ENCODE data around the gene NTSR1. TPM values are rescaled to one million over a fixed set of nuclear protein-coding genes. Genes with fewer than 3 reads are reported as not detected.

The NTSR1 gene
- total RNA-seq, 1 experiment from 2014 or later = 0.98 TPM

- TF ChIP-seq, protein P1, sequence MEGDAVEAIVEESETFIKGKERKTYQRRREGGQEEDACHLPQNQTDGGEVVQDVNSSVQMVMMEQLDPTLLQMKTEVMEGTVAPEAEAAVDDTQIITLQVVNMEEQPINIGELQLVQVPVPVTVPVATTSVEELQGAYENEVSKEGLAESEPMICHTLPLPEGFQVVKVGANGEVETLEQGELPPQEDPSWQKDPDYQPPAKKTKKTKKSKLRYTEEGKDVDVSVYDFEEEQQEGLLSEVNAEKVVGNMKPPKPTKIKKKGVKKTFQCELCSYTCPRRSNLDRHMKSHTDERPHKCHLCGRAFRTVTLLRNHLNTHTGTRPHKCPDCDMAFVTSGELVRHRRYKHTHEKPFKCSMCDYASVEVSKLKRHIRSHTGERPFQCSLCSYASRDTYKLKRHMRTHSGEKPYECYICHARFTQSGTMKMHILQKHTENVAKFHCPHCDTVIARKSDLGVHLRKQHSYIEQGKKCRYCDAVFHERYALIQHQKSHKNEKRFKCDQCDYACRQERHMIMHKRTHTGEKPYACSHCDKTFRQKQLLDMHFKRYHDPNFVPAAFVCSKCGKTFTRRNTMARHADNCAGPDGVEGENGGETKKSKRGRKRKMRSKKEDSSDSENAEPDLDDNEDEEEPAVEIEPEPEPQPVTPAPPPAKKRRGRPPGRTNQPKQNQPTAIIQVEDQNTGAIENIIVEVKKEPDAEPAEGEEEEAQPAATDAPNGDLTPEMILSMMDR (conservative IDR thresholded peaks at IDR 0.05) = no peak
- no peak for TF ChIP-seq EZH2 (IDR thresholded peaks at IDR 0.05; ENCODE audit: low read depth)
- BruUV-seq (replicated peaks) = TSS peak; percentile 91
- Histone ChIP-seq H3K9me3 (ENCODE audit: insufficient read depth, low read depth) (no peaks in the 10 kb centered on the region), H3K36me3 (ENCODE audit: low read depth) (no peaks in the 10 kb centered on the region), H4K20me1 (ENCODE audit: insufficient read depth) (no peaks in the 10 kb centered on the region), H3K4me2 (peak overlapping the region; percentile 80), H2AFZ (peak overlapping the region; percentile 65; the same call in 1 of the 2 replicates), H3K79me2 (ENCODE audit: low read depth) (no peaks in the 10 kb centered on the region), H3K27ac (peak overlapping the region; percentile 86), H3K4me1 (replicated peaks; ENCODE audit: insufficient read depth) (peaks cover 36% of the 10 kb centered on the region), H3K27me3 (ENCODE audit: insufficient read depth, low read depth) (no peaks in the 10 kb centered on the region), H3K9me2 (ENCODE audit: insufficient read depth) (no peaks in the 10 kb centered on the region), H3F3A (ENCODE audit: insufficient read depth, low read depth) (peaks cover 26% of the 10 kb centered on the region), H3K4me3 (peak overlapping the region; percentile 46; the same call in 1 of the 2 replicates)
- ChIA-PET CTCF (interaction anchor here (0.7 to 1.1 kb wide), 3 partner anchors 11 to 40 kb away, joined by 3 read pairs; no protein-coding TSS in a partner anchor), POLR2A (ENCODE audit: unreplicated experiment) (interaction anchor here (0.6 kb wide), 1 partner anchor 29 kb away, joined by 3 read pairs; no protein-coding TSS in a partner anchor)
- peak in 1 of 2 experiments; percentile 61 for DNase-seq
- intact Hi-C loops (cut with micrococcal nuclease; ENCODE audit: unreplicated experiment) = loop anchor here (2.0 to 5.0 kb wide), 3 partner anchors 27 to 51 kb away; no protein-coding TSS in a partner anchor
Observed at GRCh38 chr20:62739581-62740285, 31.1 kb downstream of the NTSR1 start.

DNA sequence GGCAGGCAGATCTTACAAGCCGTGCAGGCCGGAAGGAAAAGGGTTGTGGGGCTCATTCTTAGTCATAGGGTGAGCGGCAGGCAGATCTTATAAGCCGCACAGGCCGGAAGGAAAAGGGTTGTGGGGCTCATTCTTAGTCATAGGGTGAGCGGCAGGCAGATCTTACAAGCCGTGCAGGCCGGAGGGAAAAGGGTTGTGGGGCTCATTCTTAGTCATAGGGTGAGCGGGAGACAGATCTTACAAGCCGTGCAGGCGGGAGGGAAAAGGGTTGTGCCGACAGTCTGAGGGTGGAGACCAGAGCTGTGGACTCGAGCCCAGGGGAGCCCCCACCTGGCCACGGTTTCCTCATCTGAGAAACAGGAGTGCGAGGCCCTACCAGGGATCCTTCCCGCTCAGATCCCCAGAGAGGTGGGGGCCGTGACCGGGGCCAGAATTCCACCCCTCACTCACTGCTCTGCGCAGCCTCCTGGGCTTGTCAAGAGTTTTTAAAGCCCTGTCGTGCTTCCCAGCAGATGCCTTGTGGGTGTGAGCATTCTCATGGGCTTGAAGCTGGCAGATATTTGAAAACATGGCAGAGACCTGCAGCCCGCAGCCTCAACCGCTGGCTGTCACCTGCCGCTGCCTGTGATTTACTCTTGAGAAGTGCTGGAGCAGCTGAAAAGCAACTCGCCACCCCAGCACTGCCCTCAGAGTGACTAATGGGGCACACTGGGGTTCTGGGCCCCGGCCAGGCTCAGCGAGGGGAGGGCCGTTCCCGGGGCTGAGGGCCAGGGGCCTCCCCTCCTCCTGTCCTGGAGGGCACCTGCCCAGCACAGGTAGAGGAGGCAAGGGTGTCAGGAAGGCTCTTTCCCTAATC is 31.9 kb downstream of the NTSR1 start:
- Histone ChIP-seq H3K36me3 (ENCODE audit: low read depth) (no peaks in the 10 kb centered on the region), H3K4me3 (peak overlapping the region; percentile 46; the same call in 1 of the 2 replicates), H3K27me3 (ENCODE audit: insufficient read depth, low read depth) (no peaks in the 10 kb centered on the region), H3K27ac (peak overlapping the region; percentile 86), H2AFZ (0 out of 2 replicates have a peak overlapping the region, but pooled peaks have one; percentile 53), H3K9me3 (ENCODE audit: insufficient read depth, low read depth) (no peaks in the 10 kb centered on the region), H4K20me1 (ENCODE audit: insufficient read depth) (no peaks in the 10 kb centered on the region), H3K4me1 (replicated peaks; ENCODE audit: insufficient read depth) (peaks cover 36% of the 10 kb centered on the region), H3K4me2 (peak overlapping the region; percentile 80), H3K79me2 (ENCODE audit: low read depth) (no peaks in the 10 kb centered on the region), H3F3A (ENCODE audit: insufficient read depth, low read depth) (peaks cover 26% of the 10 kb centered on the region), H3K9me2 (ENCODE audit: insufficient read depth) (no peaks in the 10 kb centered on the region)
- ChIA-PET POLR2A (ENCODE audit: unreplicated experiment) (interaction anchor here (0.6 kb wide), 2 partner anchors 28 to 112 kb away, joined by 3 read pairs; no protein-coding TSS in a partner anchor), CTCF (interaction anchor here (0.7 to 1.1 kb wide), 4 partner anchors 11 to 39 kb away, joined by 3 read pairs; no protein-coding TSS in a partner anchor)
- intact Hi-C loops (cut with micrococcal nuclease; ENCODE audit: unreplicated experiment) = loop anchor here (2.0 to 5.0 kb wide), 2 partner anchors 26 to 38 kb away; no protein-coding TSS in a partner anchor
- TF ChIP-seq EZH2 (IDR thresholded peaks at IDR 0.05; ENCODE audit: low read depth) = no peak
- TF ChIP-seq, protein P1 (conservative IDR thresholded peaks at IDR 0.05) = no peak; the same call in 1 of the 2 replicates
- TSS peak; percentile 96 for BruUV-seq (replicated peaks)
- peak; percentile 82 to 96 for DNase-seq

- H2AFZ ChIP-seq = no peak overlapping the region
- H3K27me3 ChIP-seq (ENCODE audit: insufficient read depth, low read depth) = no peaks in the 10 kb centered on the region
- BruUV-seq (replicated peaks) = no TSS peak
- no peaks in the 10 kb centered on the region for H3K9me2 ChIP-seq (ENCODE audit: insufficient read depth)
- DNase-seq = no peak
- no peaks in the 10 kb centered on the region for H3K9me3 ChIP-seq (ENCODE audit: insufficient read depth, low read depth)
- peak overlapping the region; percentile 39; the same call in 1 of the 2 replicates for H3K4me3 ChIP-seq
- no peaks in the 10 kb centered on the region for H3K36me3 ChIP-seq (ENCODE audit: low read depth)
- POLR2A ChIA-PET (ENCODE audit: unreplicated experiment) = no interaction called here
- no peaks in the 10 kb centered on the region for H4K20me1 ChIP-seq (ENCODE audit: insufficient read depth)
- no peak for TF ChIP-seq EZH2 (IDR thresholded peaks at IDR 0.05; ENCODE audit: low read depth)
- TF ChIP-seq, protein P1 (conservative IDR thresholded peaks at IDR 0.05) = no peak
- H3K4me2 ChIP-seq = peak overlapping the region; percentile 80
- no peaks in the 10 kb centered on the region for H3K79me2 ChIP-seq (ENCODE audit: low read depth)
- H3K27ac ChIP-seq = peak overlapping the region; percentile 86
- H3K4me1 ChIP-seq (replicated peaks; ENCODE audit: insufficient read depth) = peaks cover 36% of the 10 kb centered on the region
- intact Hi-C loops (cut with micrococcal nuclease; ENCODE audit: unreplicated experiment) = loop anchor here (2.0 to 5.0 kb wide), 2 partner anchors 26 to 39 kb away; no protein-coding TSS in a partner anchor
- CTCF ChIA-PET = interaction anchor here (0.7 kb wide), 1 partner anchor 29 kb away, joined by 3 read pairs; no protein-coding TSS in a partner anchor
- H3F3A ChIP-seq (ENCODE audit: insufficient read depth, low read depth) = peaks cover 26% of the 10 kb centered on the region
Observed at GRCh38 chr20:62741191-62741691, 32.6 kb downstream of the NTSR1 start.

Data from PC-9 (cell line).